NB4 (cell line): Measurements from ENCODE around the gene TYW5.
A peak's percentile ranks its signal among the peaks of the same experiment; 100 is the strongest.

Experiments used
- DNase-seq: peaks from one replicate; pipeline ENCODE4 v3.0.0; 2010; ENCODE audit warnings: low read depth
- H3K4me3 ChIP-seq: one replicate; pipeline ENCODE4 v1.5.1; 2011; ENCODE audit warnings: mild to moderate bottlenecking, low read depth, low read length, moderate library complexity
- CTCF ChIP-seq: IDR thresholded peaks from one replicate; pipeline ENCODE4 v1.5.1; 2012; ENCODE audit warnings: low read depth, low read length
- MAX ChIP-seq: IDR thresholded peaks from 2 replicates; pipeline ENCODE4 v1.6.1; 2011; ENCODE audit warnings: low read depth, low read length
- MYC ChIP-seq: IDR thresholded peaks from 2 replicates; pipeline ENCODE4 v1.6.1; 2011; ENCODE audit warnings: low read depth, low read length
- POLR2A ChIP-seq: IDR thresholded peaks from 2 replicates; pipeline ENCODE4 v1.6.1; 2011; ENCODE audit warnings: mild to moderate bottlenecking; ENCODE audit not compliant: insufficient read length; ENCODE audit errors: extremely low read depth

TYW5 gene

GRCh38 chr2:199956062-199956380, 730 bp upstream of the TYW5 start:
- no peak for DNase-seq
- H3K4me3 ChIP-seq: peak overlapping the region; percentile 98
- no peak for TF ChIP-seq MYC
- no peak for TF ChIP-seq MAX
- TF ChIP-seq CTCF: no peak
- TF ChIP-seq POLR2A: no peak

- TF ChIP-seq MYC (no peak), CTCF (no peak), POLR2A (no peak), MAX (no peak)
- peak overlapping the region; percentile 98 for H3K4me3 ChIP-seq
- DNase-seq: no peak
These were observed 318 bp downstream of the TYW5 start for GRCh38 chr2:199955007-199955338.

GRCh38 chr2:199951023-199951422, 4.3 kb downstream of the TYW5 start:
- H3K4me3 ChIP-seq: no peak overlapping the region
- no peak for DNase-seq
- TF ChIP-seq POLR2A: no peak
- no peak for TF ChIP-seq MYC
- no peak for TF ChIP-seq CTCF

- no peak overlapping the region for H3K4me3 ChIP-seq
- TF ChIP-seq CTCF (no peak), POLR2A (no peak), MAX (no peak), MYC (no peak)
- DNase-seq: no peak
These were observed 4.9 kb downstream of the TYW5 start for GRCh38 chr2:199950396-199950795.

- no peak for TF ChIP-seq MYC
- TF ChIP-seq MAX: no peak
- no peak for TF ChIP-seq CTCF
- TF ChIP-seq POLR2A: no peak
- DNase-seq: no peak
- no peak overlapping the region for H3K4me3 ChIP-seq
These were observed 8.5 kb downstream of the TYW5 start for GRCh38 chr2:199946836-199947235.

GRCh38 chr2:199946196-199946595, 9.1 kb downstream of the TYW5 start:
- no peak for DNase-seq
- TF ChIP-seq CTCF: no peak
- no peak for TF ChIP-seq MAX
- no peak for TF ChIP-seq POLR2A
- TF ChIP-seq MYC: no peak
- H3K4me3 ChIP-seq: no peak overlapping the region
